GM12878 (cell line): Measurements from ENCODE around the gene XPOT.

Experiments used
- EGR1 ChIP-seq, 2 experiments: IDR thresholded peaks; 1 replicate in 1 of 2; 2 replicates in 1 of 2; pipeline ENCODE4 v1.6.1; 2011 to 2012; ENCODE audit warnings: low read depth in 2 of 2, low read length in 2 of 2, borderline replicate concordance in 1 of 2, mild to moderate bottlenecking in 1 of 2, moderate library complexity in 1 of 2
- HDGF ChIP-seq: fragments of 450-650 bp; IDR thresholded peaks from 2 replicates; pipeline ENCODE4 v1.6.1; 2016; ENCODE audit warnings: antibody characterized with exemption
- TF ChIP-seq, protein P1 (sequence below), 3 experiments: IDR thresholded peaks in 2 of 3; conservative IDR thresholded peaks in 1 of 3; 2 replicates each; pipeline ENCODE4 v1.5.1; 2011; ENCODE audit warnings: low read depth in 3 of 3, low read length in 3 of 3, mild to moderate bottlenecking in 3 of 3, control low read depth in 2 of 3, moderate library complexity in 2 of 3, inconsistent platforms in 1 of 3, mixed read lengths in 1 of 3; ENCODE audit not compliant: control insufficient read depth in 2 of 3, insufficient read depth in 1 of 3; ENCODE audit errors: extremely low read depth in 1 of 3

DNA sequence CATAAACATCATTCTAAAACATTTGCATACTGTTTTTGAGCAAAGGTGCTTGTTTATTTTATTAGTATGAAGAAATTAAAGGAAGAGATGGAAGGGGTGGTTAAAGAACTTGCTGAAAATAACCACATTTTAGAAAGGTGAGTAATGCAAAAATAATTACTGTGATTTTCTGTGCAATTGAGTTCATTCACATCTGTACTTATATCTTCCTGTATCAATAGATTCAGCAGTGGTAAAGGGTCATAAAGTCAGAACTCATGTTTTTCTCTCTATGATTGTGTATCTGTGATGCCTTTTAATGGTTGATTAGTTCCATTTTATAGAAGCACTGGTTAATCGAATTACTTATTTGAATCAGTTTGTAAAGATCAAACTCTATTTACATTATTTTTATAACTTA lies 93.7 kb downstream of the XPOT start:
- TF ChIP-seq HDGF = no peak
- no peak for TF ChIP-seq EGR1 (IDR thresholded peaks at IDR 0.05; ENCODE audit: borderline replicate concordance in 1 of 2, low read depth in 2 of 2, low read length in 2 of 2)
- TF ChIP-seq, protein P1, sequence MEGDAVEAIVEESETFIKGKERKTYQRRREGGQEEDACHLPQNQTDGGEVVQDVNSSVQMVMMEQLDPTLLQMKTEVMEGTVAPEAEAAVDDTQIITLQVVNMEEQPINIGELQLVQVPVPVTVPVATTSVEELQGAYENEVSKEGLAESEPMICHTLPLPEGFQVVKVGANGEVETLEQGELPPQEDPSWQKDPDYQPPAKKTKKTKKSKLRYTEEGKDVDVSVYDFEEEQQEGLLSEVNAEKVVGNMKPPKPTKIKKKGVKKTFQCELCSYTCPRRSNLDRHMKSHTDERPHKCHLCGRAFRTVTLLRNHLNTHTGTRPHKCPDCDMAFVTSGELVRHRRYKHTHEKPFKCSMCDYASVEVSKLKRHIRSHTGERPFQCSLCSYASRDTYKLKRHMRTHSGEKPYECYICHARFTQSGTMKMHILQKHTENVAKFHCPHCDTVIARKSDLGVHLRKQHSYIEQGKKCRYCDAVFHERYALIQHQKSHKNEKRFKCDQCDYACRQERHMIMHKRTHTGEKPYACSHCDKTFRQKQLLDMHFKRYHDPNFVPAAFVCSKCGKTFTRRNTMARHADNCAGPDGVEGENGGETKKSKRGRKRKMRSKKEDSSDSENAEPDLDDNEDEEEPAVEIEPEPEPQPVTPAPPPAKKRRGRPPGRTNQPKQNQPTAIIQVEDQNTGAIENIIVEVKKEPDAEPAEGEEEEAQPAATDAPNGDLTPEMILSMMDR (IDR thresholded peaks at IDR 0.05 in 2 of 3, conservative IDR thresholded peaks at IDR 0.05 in 1 of 3; ENCODE audit: control insufficient read depth in 2 of 3, extremely low read depth in 1 of 3, insufficient read depth in 1 of 3, low read depth in 3 of 3, low read length in 3 of 3) = no peak
